ENCODE results near the gene GRID1. TPM values are rescaled to one million over a fixed set of nuclear protein-coding genes. Genes with fewer than 3 reads are reported as not detected.
"Not testable (repeated sequence)": the region's sequence is repeated elsewhere in the genome, so short reads cannot be mapped to it uniquely, and the experiment has no call there.

GRID1 gene
- total and polyA plus RNA-seq, 5 donors from 2014 or later, result not detected

DNA sequence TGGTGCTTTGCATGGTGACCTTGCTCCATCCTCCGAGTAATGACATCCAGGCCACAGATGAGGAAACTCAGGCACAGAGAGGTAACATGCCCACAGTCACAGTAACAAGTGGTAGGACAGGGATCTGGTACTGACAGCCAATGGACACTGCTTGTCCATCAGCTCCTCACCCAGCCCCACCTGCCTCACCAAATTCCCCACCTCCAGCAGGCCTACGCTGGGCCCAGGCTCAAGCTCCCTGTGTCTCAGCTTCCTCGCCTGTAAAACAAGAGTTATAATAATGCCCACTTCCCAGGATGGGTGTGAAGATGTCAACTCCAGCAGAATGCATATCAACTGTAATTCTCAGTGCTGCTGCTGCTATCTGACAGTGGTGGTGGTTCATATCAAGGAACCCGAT is 123.8 kb downstream of the GRID1 start:
- no peaks in the 10 kb centered on the region for H3K4me1 Mint-ChIP-seq
- H3K9me3 Mint-ChIP-seq, result peaks cover 0 to 6% (median 0%) of the 10 kb centered on the region in 7 donors
- no peaks in the 10 kb centered on the region for H3K27me3 Mint-ChIP-seq
- no peaks in the 10 kb centered on the region for H3K4me1 ChIP-seq (ENCODE audit: control insufficient read depth, insufficient read depth, low read length, poor library complexity, severe bottlenecking)
- H3K36me3 Mint-ChIP-seq, result peaks cover under 1% of the 10 kb centered on the region
- no peaks in the 10 kb centered on the region for H3K36me3 ChIP-seq (ENCODE audit: control insufficient read depth, insufficient read depth, low read length)
- H3K27ac Mint-ChIP-seq, result no peak overlapping the region
- H3K4me3 ChIP-seq (ENCODE audit: low read depth, low read length), result no peak overlapping the region
- no peak overlapping the region for H3K27ac ChIP-seq (ENCODE audit: insufficient read depth, low read length, poor library complexity, severe bottlenecking)
- H3K9me3 ChIP-seq (ENCODE audit: control insufficient read depth in 2 of 2, low read length in 2 of 2), result no peaks in the 10 kb centered on the region
- H3K4me3 Mint-ChIP-seq, result no peak overlapping the region
- H3K27me3 ChIP-seq (ENCODE audit: control insufficient read depth, insufficient read depth, low read length), result no peaks in the 10 kb centered on the region
- DNase-seq, result no peak
- no peak for ATAC-seq (ENCODE audit: low read depth in 2 of 2)

DNA sequence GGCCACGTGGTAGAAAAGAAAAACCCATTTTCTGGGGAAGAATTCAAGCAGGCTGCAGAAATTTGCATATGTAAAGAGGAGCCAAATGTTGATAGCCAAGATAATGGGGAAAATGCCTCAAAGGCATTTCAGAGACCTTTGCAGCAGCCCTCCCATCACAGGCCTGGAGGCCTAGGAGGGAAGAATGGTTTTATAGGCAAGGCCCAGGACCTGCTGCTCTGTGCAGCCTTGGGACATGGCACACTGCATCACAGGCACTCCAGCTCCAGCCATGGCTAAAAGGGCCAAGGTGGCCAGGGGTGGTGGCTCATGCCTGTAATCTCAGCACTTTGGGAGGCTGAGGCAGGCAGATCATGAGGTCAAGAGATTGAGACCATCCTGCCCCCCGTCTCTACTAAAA is 128.5 kb downstream of the GRID1 start:
- H3K36me3 Mint-ChIP-seq; H3K4me3 ChIP-seq (ENCODE audit: low read depth, low read length); H3K27ac Mint-ChIP-seq; H3K4me1 ChIP-seq (ENCODE audit: control insufficient read depth, insufficient read depth, low read length, poor library complexity, severe bottlenecking); H3K9me3 Mint-ChIP-seq; H3K27me3 Mint-ChIP-seq; H3K4me1 Mint-ChIP-seq; H3K36me3 ChIP-seq (ENCODE audit: control insufficient read depth, insufficient read depth, low read length); H3K9me3 ChIP-seq (ENCODE audit: control insufficient read depth in 2 of 2, low read length in 2 of 2); DNase-seq; ATAC-seq (ENCODE audit: low read depth in 2 of 2); H3K4me3 Mint-ChIP-seq; H3K27ac ChIP-seq (ENCODE audit: insufficient read depth, low read length, poor library complexity, severe bottlenecking); H3K27me3 ChIP-seq (ENCODE audit: control insufficient read depth, insufficient read depth, low read length): not testable (repeated sequence)

DNA sequence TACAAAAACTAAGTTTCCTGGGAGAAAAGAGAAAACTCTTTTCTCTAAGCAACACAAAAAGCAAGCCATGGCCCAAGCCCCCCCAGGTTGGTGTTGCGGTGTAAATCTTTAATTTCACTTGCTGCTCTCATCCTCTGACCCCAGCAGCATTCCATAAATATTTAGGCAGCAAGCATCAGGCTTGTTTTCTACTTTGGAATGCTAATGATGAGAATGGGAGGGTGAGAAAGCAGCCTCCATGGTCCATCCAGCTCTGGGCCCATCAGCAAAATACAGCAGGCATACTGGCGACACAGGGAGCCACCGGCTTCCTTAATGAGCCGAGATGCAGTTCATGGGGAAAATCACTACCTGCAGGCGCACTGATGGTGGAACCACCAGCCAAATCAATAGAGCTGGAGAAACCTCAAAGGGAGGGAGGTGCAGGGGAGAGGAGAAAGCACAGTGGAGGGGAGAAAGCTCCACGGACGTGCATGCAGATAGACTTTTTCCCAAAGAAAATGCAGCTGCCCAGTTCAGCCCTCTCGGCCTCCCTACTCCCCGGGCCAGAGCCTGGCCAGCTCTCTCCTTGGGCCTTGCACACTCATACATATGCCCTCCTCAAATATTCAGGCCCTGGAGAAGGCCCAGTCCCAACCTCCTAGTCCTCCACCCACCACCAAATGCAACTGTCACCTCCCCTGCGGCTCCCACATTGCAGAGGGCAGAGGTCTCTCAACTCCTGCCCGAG is 131.9 kb downstream of the GRID1 start:
- Histone ChIP-seq H3K27me3 (ENCODE audit: control insufficient read depth, insufficient read depth, low read length) (no peaks in the 10 kb centered on the region), H3K4me1 (ENCODE audit: control insufficient read depth, insufficient read depth, low read length, poor library complexity, severe bottlenecking) (no peaks in the 10 kb centered on the region), H3K27ac (ENCODE audit: insufficient read depth, low read length, poor library complexity, severe bottlenecking) (no peak overlapping the region), H3K36me3 (ENCODE audit: control insufficient read depth, insufficient read depth, low read length) (no peaks in the 10 kb centered on the region), H3K9me3 (ENCODE audit: control insufficient read depth in 2 of 2, low read length in 2 of 2) (no peaks in the 10 kb centered on the region), H3K4me3 (ENCODE audit: low read depth, low read length) (no peak overlapping the region)
- DNase-seq (no peak), ATAC-seq (ENCODE audit: low read depth in 2 of 2) (no peak)
- Mint-ChIP-seq H3K27ac (no peak overlapping the region), H3K4me1 (no peaks in the 10 kb centered on the region), H3K36me3 (peaks cover 3% of the 10 kb centered on the region), H3K27me3 (peaks cover 6% of the 10 kb centered on the region), H3K4me3 (no peak overlapping the region), H3K9me3 (peaks cover 0 to 3% (median 0%) of the 10 kb centered on the region in 7 donors)

DNA sequence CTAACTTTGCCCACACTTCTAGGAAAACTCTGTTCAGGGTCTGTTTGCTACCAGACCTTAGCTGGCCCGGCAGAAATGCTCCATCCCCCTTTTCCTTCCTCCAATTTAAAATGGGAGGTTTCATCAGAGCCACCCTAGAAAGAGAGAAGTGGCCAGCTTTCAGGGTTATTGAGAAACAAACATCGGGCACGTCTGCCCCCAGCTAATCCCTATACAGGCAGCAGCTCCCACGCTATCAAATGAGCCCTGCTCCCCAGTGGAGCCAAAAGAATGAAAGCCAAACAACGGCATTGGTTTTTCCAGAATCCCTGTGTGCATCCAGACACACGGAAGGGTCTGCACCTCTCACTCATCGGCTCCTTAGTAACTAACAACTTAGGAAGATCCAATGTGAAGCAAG is 132.5 kb downstream of the GRID1 start:
- peaks cover 3% of the 10 kb centered on the region for H3K36me3 Mint-ChIP-seq
- H3K4me3 Mint-ChIP-seq, result no peak overlapping the region
- H3K4me1 Mint-ChIP-seq, result no peaks in the 10 kb centered on the region
- peaks cover 6% of the 10 kb centered on the region for H3K27me3 Mint-ChIP-seq
- DNase-seq (no peak), ATAC-seq (ENCODE audit: low read depth in 2 of 2) (no peak)
- Histone ChIP-seq H3K4me1 (ENCODE audit: control insufficient read depth, insufficient read depth, low read length, poor library complexity, severe bottlenecking) (no peaks in the 10 kb centered on the region), H3K27me3 (ENCODE audit: control insufficient read depth, insufficient read depth, low read length) (no peaks in the 10 kb centered on the region), H3K36me3 (ENCODE audit: control insufficient read depth, insufficient read depth, low read length) (no peaks in the 10 kb centered on the region), H3K9me3 (ENCODE audit: control insufficient read depth in 2 of 2, low read length in 2 of 2) (no peaks in the 10 kb centered on the region), H3K4me3 (ENCODE audit: low read depth, low read length) (no peak overlapping the region), H3K27ac (ENCODE audit: insufficient read depth, low read length, poor library complexity, severe bottlenecking) (no peak overlapping the region)
- H3K27ac Mint-ChIP-seq, result no peak overlapping the region
- H3K9me3 Mint-ChIP-seq, result peaks cover 0 to 3% (median 0%) of the 10 kb centered on the region in 7 donors

DNA sequence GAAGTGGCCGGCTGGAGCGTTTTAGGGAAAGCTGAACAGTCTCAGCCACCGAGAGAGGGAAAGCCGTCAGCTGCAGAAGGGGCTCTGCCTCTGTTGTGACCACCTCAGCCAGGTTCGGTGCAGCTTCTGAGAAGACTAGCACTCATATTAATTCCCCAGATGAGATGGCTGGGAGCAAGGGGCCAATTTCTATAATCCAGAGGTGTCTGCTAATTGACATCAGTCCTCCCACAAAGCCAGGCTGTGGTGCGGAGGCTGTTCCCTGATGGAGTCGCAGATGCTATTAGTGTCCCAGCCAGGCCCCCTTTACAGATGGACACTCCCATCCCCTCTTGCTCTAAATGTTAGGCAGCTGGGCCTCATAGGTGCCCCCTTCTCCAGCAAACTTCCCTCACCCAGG is 133.5 kb downstream of the GRID1 start:
- Mint-ChIP-seq H3K4me1 (no peaks in the 10 kb centered on the region), H3K36me3 (peaks cover 3% of the 10 kb centered on the region), H3K4me3 (no peak overlapping the region), H3K9me3 (peaks cover 0 to 3% (median 0%) of the 10 kb centered on the region in 7 donors), H3K27me3 (peaks cover 6% of the 10 kb centered on the region), H3K27ac (no peak overlapping the region)
- ATAC-seq (ENCODE audit: low read depth in 2 of 2) (no peak), DNase-seq (no peak)
- no peak overlapping the region for H3K27ac ChIP-seq (ENCODE audit: insufficient read depth, low read length, poor library complexity, severe bottlenecking)
- H3K4me1 ChIP-seq (ENCODE audit: control insufficient read depth, insufficient read depth, low read length, poor library complexity, severe bottlenecking), result no peaks in the 10 kb centered on the region
- H3K36me3 ChIP-seq (ENCODE audit: control insufficient read depth, insufficient read depth, low read length), result no peaks in the 10 kb centered on the region
- no peak overlapping the region for H3K4me3 ChIP-seq (ENCODE audit: low read depth, low read length)
- no peaks in the 10 kb centered on the region for H3K9me3 ChIP-seq (ENCODE audit: control insufficient read depth in 2 of 2, low read length in 2 of 2)
- H3K27me3 ChIP-seq (ENCODE audit: control insufficient read depth, insufficient read depth, low read length), result no peaks in the 10 kb centered on the region

DNA sequence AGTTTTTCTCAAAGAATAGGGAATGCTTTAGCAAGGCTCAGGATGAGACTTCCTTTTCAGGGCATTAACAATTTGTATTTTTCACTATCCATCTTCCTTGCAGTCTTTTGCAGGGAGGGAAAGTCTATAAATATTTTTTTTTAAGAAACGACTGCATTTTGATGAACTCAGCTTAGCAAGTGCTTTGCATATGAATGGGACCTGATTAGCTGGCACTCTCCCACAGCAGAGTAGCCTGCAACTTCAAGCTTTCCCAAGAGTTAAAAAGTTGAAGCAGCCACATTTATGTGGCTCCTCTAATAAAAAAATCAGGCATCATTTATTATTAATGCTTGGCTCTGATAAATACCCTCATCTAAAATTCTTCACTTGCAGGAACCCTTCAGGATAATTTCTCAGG is 134.0 kb downstream of the GRID1 start:
- no peaks in the 10 kb centered on the region for H3K27me3 ChIP-seq (ENCODE audit: control insufficient read depth, insufficient read depth, low read length)
- H3K4me1 Mint-ChIP-seq, result no peaks in the 10 kb centered on the region
- no peaks in the 10 kb centered on the region for H3K9me3 ChIP-seq (ENCODE audit: control insufficient read depth in 2 of 2, low read length in 2 of 2)

DNA sequence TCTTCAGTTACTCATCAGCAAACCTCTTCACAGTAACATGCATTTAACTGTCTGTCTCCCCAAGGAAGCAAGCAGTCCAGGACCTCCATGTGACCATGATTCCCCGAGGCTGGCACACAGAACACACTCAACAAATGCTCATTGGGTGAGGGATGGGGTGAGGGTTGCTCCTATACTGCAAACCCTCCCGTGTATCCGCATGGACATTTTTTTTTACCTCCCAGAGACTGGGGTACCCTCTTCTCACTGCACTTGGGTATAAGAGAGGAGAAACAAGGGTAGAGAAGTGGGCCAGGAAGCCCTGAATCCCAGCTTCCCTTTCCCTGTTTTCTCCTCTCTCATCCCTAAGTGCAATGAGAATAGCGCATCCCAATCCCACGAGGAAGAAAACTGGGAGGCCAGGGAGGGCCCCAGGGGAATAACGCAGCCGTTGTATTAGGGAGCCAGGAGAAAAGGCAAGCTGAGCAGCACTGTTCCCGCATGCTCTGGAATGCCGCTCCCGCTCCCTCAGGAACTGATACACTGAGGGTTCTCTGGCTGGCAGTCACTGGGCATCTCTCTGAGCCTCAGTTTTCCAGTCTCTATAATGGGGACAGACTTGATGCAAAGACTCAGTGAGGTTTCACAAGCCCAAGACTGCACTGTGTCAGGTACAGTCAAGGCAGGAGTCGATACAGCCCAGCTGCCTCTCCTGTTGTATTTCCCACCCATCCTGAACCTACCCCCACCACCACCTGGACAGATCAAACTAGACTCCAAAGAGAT is 134.6 kb downstream of the GRID1 start:
- no peaks in the 10 kb centered on the region for H3K27me3 ChIP-seq (ENCODE audit: control insufficient read depth, insufficient read depth, low read length)
- no peaks in the 10 kb centered on the region for H3K36me3 Mint-ChIP-seq
- H3K9me3 ChIP-seq (ENCODE audit: control insufficient read depth in 2 of 2, low read length in 2 of 2), result no peaks in the 10 kb centered on the region
- peaks cover 6% of the 10 kb centered on the region for H3K27me3 Mint-ChIP-seq
- no peaks in the 10 kb centered on the region for H3K4me1 ChIP-seq (ENCODE audit: control insufficient read depth, insufficient read depth, low read length, poor library complexity, severe bottlenecking)
- H3K27ac ChIP-seq (ENCODE audit: insufficient read depth, low read length, poor library complexity, severe bottlenecking), result no peak overlapping the region
- ATAC-seq (ENCODE audit: low read depth in 2 of 2) (no peak), DNase-seq (no peak)
- no peak overlapping the region for H3K4me3 Mint-ChIP-seq
- H3K27ac Mint-ChIP-seq, result no peak overlapping the region
- H3K9me3 Mint-ChIP-seq, result peaks cover 0 to 3% (median 0%) of the 10 kb centered on the region in 7 donors
- no peaks in the 10 kb centered on the region for H3K4me1 Mint-ChIP-seq
- no peaks in the 10 kb centered on the region for H3K36me3 ChIP-seq (ENCODE audit: control insufficient read depth, insufficient read depth, low read length)
- H3K4me3 ChIP-seq (ENCODE audit: low read depth, low read length), result no peak overlapping the region

More for the DNA sequence above, 134.0 kb downstream of the GRID1 start:
- Histone ChIP-seq H3K27ac (ENCODE audit: insufficient read depth, low read length, poor library complexity, severe bottlenecking) (no peak overlapping the region), H3K36me3 (ENCODE audit: control insufficient read depth, insufficient read depth, low read length) (no peaks in the 10 kb centered on the region), H3K4me3 (ENCODE audit: low read depth, low read length) (no peak overlapping the region), H3K4me1 (ENCODE audit: control insufficient read depth, insufficient read depth, low read length, poor library complexity, severe bottlenecking) (no peaks in the 10 kb centered on the region)
- peaks cover 0 to 3% (median 0%) of the 10 kb centered on the region in 7 donors for H3K9me3 Mint-ChIP-seq
- peaks cover 6% of the 10 kb centered on the region for H3K27me3 Mint-ChIP-seq
- peaks cover 1% of the 10 kb centered on the region for H3K36me3 Mint-ChIP-seq
- no peak for DNase-seq
- H3K27ac Mint-ChIP-seq, result no peak overlapping the region
- no peak for ATAC-seq (ENCODE audit: low read depth in 2 of 2)
- no peak overlapping the region for H3K4me3 Mint-ChIP-seq

Measured in CD4-positive, CD25-positive, alpha-beta regulatory T cell (primary cell).